Hypothalamus (tissue), 51 donors: ENCODE data around the gene STN1.

Experiments used
- DNase-seq, 51 donors: peaks; one replicate each; lab custom pipeline; 2025; lab: John Stamatoyannopoulos, UW

Gene STN1

DNA sequence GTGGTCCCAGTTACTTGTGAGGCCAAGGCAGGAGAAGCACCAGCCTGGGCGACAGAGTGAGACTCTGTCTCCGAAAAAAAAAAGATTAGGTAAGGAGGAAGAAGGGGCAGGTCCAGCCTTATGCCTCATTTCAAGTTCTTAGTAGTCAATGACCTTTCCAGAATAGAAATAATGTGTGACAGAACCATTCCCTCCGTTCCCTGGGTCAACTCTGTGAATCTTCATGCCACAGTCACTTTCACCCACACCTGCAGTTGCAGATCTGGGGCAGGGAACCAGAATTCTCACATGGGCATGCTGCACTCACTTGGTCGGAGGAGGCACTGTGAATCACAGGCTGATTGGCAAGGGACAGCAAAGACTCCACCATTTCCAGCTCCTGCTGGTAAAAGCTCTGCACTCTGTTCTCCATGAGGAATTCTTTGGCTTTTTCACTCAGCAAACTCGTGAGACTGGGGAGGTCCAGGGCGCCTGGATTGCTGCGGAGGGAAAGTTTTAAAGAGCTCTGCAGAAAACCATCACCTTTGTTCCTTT, 20.7 kb downstream of the STN1 start:
- DNase-seq = peak in 2 of 51 donors; percentile 4 to 18

DNA sequence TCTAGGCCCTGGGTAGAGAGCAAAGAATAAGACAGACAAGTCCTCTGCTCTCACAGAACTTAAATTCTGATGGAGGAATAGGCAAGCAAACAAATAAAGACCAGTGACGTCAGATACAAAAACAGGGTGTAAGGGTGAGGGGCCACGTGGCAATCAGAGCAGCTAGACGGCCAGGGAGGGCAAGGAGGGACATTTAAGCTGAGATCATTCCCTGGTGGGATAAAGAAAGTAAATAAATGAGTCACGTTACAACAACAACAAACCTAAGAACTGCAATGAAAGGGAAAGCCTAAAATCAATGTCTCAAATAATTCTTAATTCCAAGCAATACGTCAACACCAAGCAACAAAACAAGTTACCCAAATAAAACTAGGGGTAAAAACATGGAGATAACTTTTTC, 21.8 kb downstream of the STN1 start:
- DNase-seq = no peak

DNA sequence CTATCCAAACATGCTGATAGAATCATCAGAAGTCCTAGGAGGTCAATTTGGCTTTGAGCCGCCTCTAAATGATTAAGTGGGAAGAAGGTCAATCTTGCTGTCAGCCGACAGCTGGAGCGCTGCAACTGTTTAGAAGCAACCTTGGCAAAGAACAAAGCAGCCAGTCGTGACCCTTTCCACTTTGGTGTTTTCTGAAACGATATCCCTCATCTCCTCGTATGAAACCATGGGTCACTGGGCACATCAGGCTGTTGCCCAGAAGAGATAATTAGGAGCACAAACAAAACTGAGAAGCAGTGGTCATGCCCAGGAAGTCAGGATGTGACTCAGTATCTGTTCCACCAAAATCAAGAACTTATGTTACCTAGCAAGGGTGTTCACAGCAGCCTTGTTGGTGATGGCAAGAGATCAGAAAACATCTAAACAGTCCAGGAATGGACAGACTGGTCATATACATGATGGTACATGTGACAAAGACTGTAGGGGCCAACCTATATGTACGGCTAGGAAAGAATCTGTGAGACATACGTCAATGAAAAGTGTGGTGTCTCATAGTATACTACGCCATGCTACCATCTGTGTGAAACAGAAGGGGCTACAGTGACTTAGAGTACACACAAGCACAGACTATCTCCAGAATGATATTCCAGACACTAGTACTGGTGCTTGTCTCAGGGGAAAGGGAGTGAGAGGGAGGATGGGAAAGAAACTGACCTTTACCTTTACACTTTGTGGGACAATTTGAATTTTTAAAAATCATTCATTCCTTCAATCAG, 22.4 kb downstream of the STN1 start:
- no peak for DNase-seq

DNA sequence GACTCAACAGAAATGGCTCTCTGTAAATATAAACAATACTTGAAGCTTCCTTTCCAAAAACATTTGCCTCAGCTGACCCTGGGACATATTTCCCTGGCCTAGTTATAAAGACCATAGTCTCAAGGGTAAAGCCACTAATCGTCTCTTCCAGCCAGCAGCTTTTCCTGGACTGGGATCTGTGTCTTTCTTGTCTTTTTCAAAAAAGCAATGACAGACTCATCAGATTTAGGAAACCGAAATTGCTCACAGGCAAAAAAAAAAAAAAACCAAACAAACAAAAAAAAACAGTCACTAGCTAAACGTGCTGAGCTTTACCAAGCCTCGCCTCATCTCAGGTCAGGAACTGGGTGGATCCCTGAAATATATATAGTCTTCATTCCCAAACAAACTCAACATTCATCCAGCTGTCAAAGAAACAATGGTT, 23.5 kb downstream of the STN1 start:
- DNase-seq = no peak

DNA sequence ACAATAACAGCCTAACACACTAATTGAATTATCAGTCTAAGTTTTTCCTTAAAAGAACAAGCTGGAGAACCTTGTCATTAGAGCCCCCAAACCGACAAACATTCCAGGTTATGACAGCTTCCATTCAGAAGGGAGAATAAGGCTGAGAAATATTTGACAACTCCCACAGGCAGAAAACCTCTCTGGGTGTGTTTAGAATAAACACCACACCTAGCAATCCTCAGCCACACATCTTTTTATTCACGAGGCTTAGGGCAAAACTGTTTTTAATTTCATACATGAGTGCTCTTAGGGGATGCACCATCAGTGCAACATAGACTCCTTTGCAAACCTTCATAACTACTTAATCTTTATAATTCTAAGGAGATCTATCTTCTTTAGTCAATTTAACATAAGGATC, 24.2 kb downstream of the STN1 start:
- DNase-seq = no peak

DNA sequence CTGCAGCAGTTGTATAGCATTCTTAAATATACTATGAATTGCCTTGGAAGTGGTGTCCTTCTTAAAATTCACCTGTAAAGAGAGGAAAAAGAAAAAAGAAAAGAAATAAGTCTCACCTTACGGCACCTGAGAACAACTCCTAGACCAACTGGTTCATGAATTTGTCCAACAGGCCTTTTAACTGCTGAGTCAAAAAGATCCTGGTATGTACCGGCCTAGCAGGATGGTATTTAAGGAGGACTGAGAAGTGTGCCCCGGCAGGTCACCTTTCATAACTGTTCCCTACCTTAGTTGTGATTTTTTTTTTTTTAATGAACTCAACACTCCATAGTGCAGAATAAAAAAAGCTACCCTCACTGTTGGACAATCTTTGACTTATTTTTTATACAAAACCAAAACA, 25.8 kb downstream of the STN1 start:
- DNase-seq = no peak

DNA sequence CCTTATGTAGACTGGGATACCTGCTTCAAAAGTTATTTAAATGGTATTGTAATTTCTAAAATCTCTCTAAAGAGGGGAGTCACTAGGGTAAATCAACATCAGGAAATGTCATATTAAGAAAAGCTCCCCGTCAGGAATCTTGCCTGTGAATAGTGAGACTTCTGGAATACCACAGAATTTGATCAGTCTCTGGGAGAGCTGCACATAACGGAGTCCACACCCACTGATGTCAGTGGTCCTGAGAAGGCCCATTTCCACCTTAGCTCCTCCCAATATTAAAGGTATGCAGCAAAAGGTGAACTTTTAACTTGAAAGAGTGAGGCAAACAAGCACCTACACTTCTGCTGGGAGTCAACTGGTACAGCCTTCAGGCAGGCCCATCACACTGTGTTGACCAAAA, 27.3 kb downstream of the STN1 start:
- DNase-seq = no peak

DNA sequence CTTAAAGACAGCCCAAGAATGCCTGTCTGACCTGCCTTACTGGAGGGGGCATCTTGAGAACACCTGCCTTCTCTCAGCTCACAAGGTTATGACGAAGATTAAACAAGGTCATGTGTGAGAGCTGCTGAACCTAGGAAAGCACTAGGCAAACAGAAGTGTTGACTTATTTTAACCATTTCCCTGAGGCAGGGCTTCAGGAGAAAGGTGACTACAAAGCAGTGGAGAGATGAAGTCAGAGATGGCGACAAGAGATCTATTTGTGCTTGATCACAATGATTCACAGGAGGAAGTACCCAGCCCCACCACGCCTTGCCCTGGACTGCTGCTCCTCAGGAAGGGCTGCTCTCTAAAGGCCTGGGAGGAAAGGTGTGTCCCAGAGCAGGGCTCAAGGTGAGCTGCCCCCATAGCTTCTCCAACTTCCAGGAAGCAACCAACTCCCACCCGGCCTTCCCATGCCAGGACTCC, 27.8 kb downstream of the STN1 start:
- DNase-seq = no peak

DNA sequence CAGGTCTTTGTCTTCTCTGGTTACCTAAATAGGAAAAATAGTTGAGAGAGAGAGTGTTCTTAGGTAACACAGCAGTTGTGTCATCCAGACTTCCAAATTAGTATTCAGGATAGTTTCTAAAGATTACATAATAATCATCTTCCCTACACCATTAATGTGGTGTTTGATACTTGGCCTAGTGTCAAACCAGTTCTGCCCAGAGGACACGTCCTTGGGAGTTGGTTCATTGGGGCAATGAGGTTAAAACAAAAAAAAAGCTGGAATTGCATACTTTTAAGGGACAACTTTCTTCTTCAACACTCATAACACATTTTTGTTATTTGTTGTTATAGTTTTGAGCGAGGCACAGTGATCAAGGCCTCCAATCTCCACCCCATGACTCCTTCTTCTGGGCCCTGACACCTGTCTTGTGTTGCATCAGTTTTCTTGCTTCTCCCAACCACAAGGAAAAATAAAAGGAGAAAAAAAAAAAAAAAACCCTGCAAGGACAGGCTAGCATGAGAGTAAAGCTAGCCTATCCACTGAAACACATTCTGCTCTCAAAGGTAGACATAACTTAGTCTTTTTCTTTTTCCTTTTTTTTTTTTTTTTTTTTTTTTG, 28.8 kb downstream of the STN1 start:
- DNase-seq = no peak

DNA sequence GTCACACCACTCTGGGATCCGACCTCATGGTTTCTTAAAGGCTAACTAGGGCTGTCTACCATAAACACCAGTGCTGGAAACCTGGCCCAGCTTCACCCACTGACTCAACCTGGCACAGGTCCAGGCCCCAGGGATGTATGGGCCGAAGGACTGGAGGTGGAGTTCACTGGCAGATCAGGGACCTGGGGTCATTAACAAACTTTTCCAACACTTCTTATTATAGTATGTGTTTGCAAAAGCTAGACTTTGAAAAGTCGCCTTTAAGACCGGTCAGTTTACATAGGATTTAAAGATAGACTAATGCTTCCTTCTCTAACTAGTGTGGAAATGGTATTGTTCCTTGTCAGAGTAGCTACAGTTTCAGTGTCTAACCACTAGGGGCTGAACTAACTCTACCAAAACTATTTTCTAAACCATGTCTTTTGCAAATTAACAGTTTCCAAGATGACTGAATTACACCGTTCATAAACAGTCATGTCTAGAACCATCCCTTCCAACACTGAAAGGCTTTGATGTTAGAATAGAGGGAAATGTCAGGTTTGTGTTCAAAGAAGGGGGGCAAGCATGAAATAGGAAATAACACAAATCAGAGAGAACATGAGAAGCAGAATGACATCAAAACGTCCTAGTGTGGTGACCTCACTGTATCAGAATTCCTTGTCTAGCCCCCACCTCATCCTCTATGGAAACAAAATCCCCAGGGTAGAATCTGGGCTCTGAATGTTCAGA, 29.7 kb downstream of the STN1 start:
- DNase-seq = peak in 5 of 51 donors; percentile 20 to 65 (median 41)

DNA sequence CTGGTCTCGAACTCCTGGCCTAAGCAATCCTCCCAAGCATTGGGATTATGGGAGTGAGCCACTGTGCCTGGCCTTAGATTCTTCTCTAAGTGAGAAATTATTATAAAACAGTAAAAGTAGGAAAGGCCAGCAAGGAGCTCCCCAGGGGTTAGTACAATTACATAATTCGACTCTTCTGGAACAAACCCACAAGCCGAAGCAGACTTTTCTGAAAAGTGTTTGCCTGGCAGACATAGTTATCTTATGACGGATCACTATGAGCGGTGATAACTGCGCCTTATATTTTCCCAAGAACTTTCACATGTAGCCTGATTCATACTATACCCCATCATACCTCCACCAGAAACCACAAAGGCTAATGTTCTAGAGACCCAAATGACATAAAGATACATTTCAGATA, 32.4 kb downstream of the STN1 start:
- no peak for DNase-seq

DNA sequence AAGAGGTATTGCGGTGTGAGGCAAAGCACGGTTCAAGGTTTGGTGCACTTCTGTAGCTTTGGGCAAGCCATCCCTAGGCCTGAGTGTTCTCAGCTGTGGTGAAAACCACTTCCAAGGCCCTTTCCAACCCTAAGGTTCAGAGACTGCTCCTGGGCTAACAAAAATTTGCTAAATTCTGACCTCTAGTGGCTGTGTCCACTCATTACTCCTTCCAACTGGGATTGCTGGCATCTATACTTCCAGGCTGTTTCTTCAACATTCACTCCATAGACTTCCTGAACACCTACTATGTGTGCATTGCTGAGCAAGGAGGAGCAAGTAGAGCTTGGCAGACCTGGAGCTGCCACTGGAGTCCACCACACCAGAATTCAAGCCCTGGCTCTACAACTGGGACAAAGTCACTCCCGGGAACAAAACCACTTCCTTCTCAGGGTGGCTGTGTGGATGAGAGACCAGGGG, 33.3 kb downstream of the STN1 start:
- DNase-seq = peak in 14 of 51 donors; percentile 3 to 72 (median 20)

DNA sequence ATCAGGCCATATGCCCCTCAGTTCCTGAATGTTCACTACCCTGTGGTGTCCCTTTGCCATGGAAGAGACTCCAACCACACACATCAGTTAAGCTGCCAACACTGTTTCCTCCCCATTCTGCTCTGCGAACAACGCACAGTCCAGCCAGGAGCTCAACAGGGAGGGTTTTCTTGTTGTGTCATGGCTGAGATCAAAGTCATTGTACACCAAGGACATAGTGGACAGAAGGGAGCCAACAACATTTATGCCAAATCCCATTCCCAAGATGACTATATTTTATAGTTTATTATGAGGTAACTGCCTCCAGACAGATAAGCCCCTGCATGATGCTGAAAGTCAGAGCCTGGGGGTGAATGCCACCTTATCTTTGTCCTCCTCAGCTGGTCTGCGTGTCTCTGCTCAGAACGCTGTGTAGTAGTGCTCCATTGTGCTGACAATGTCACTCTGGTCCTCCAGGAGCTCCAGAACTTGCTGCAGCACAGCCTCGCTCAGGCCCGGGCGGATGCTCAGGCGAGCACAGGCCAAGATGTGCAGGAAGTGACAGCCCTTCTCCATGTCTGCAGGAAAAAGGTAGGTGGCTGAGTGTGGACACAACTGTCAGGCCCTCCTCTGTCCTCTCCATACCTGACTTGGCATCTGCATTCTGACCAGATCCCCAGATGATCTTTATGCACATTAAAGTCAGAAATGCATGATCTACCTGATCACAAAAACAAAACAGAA, 35.5 kb downstream of the STN1 start:
- DNase-seq = no peak

DNA sequence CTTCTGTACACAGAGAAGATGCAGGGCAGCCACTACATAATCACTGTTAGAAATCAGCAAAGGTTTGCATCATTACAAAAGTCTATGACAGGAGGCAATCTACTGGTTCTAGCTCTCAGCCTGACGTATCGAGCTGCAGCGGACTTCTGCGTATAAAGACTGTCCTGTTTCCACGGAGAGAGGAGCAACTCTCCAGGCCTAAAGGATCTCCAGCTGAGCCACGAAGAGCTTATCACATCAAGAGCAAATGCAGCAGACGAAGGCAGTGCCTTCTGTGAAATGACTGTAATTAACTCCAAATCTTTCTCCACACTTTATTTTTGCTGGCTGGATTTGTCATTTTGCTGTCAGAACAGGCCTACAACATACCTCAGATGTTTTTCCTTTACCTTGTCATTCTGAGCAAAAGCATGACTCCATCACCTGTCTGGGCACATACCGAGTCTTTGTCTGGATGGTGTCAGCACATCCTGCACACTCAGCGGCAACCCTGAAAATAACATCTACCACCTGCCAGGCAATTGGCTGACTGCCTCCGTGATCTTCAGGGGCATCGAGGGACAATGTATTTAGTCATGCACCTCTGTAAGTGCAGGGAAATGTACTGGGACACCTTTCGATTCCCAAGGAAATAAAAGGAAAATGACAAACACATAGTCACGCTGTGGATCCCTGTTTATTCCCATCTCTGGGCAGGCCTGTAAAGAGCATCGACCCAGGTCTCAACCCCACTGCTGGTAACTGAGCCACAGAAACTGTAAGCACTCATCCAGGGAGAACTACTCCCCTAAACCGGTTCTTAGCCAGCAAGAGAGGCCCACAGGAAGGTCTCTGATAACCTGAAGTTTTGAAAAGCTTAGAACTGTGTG, 36.3 kb downstream of the STN1 start:
- peak in 1 of 51 donors; percentile 18 for DNase-seq

DNA sequence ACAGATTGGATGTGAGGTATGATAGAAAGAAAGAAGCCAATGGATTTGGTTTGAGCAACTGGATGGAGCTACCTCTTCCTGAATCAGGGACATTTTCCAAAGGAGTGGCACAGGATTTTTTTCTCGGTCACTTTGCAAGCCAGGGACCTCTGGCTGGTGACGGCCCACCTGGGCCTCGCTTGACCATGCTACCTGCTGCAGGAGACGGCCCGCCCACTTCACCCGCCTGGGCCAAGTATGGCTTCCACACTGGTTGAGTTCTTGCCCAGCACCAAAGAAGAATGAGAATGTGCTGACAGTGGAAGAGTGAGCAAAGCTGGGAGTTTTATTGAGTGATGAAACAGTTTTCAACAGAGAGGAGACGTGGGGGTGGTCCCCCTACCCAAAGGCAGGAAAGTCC, 38.2 kb downstream of the STN1 start:
- DNase-seq = no peak

DNA sequence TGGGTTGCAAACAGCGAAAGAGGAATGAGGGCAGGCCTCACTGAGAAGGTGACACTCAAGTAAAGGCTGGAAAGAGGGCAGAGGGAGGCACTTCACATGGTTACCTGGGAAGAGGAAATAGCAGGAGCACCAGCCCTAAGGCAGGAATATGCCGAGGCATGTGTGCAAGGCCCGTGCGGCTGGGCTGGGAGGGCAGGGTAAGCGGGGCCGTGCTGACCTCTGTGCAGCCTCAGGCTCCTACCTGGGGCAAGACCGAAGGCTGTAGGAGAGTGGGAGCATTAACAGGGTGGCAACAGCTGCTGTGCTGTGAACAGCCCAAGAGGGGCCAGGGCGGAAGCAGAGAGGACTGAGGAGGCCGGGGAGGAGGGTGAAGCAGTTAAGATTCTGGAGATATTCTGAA, 38.6 kb downstream of the STN1 start:
- no peak for DNase-seq

DNA sequence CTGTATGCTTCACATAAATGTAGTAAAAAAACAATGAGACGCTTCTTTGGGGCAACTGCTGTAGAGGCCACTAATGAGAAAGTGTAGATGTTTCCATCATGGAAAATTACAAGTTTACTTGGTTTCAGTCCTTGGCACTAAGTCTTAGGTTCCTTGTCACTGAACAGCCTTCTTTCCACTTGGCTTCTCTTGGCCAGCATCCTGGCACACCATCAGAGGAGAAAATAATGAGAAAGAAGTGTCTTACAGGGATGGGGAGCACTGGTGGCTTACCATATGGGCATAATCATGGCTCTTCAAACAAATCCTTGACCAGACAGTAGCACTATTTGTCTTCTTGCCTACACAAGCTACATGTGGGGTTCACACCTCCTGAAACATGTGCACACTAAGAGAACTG, 40.1 kb downstream of the STN1 start:
- DNase-seq = peak in 1 of 51 donors; percentile 13

DNA sequence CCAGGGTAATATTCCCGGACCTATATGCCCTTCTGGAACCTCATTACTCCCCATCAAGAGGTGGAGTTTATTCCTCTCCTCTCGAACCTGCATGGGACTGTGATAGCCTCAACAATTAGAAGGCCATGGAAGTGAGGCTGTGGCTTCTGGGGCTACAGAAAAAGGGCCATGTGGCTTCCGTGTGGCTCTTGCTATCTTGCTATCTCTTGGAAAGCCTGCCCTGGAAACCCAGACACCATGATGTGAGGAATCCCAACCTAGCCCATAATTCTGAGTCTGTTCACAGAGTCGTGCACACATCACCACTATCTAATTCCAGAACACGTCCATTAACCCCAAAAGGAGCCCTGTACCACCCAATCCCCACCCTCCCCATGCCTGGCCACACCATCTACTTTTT, 41.8 kb downstream of the STN1 start:
- no peak for DNase-seq

DNA sequence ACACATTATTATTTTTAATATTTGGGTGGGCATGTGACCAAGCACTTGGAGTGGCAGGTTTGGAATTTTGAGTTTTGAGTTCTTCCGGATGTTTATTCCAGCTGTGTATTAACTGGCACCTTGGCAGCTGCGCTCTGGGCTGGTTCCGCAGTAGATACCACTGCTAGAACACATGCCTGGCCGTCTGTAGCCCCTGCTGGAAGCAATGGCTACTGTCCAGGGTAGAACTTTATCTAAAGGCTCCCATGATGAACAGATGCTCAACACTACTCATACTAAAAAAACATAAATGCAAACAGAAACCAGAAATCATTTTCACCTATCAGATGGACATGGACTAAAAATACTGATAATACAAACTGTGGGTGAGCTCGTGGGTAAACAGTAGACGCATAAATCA, 43.3 kb downstream of the STN1 start:
- no peak for DNase-seq
